Neural cell (in vitro differentiated cells): ENCODE results near the gene SMC2.

Source experiments
- CTCF ChIP-seq: fragments of 450-650 bp; IDR thresholded peaks from 2 replicates; pipeline ENCODE4 v1.5.1; 2014; ENCODE audit warnings: antibody characterized with exemption, mild to moderate bottlenecking, moderate library complexity; ENCODE audit not compliant: poor library complexity, severe bottlenecking
- EZH2 ChIP-seq: fragments of 200-600, 300-800 bp; shearing (Covaris generic), sonication (generic); IDR thresholded peaks from 2 replicates; pipeline ENCODE4 v1.6.1; 2014; ENCODE audit warnings: antibody characterized with exemption, low read length, borderline replicate concordance, mild to moderate bottlenecking; ENCODE audit not compliant: insufficient read depth, poor library complexity, severe bottlenecking
- MXI1 ChIP-seq: fragments of 450-650 bp; conservative IDR thresholded peaks from 2 replicates; pipeline ENCODE4 v1.6.1; 2014; ENCODE audit warnings: antibody characterized with exemption, mild to moderate bottlenecking; ENCODE audit not compliant: poor library complexity, severe bottlenecking
- POLR2AphosphoS5 ChIP-seq: IDR thresholded peaks from 2 replicates; pipeline ENCODE4 v1.6.1; 2012
- TAF1 ChIP-seq: IDR thresholded peaks from 2 replicates; pipeline ENCODE4 v1.6.1; 2012; ENCODE audit warnings: low read depth
- TF ChIP-seq, protein P1 (sequence below): IDR thresholded peaks from 2 replicates; pipeline ENCODE4 v1.6.1; 2012; ENCODE audit warnings: borderline replicate concordance

DNA sequence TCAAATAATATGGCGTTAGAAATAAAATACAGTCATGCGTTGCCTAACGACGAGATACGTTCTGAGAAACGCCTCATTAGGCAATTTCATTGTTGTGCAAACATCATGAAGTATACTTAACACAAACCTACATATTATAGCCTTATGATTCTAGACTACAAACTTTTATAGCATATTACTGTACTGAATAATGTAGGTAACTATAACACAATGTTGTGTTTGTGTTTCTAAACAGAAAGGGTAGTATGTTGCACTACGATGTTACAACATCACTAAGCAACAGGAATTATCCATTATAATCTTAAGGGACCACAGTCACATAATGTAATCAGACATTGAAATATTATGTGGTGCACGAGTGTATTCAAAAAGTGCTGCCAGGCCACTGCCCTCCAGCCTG is 3.0 kb upstream of the SMC2 start:
- TF ChIP-seq CTCF (no peak), POLR2AphosphoS5 (no peak), TAF1 (no peak), EZH2 (no peak), MXI1 (no peak)
- TF ChIP-seq, protein P1, sequence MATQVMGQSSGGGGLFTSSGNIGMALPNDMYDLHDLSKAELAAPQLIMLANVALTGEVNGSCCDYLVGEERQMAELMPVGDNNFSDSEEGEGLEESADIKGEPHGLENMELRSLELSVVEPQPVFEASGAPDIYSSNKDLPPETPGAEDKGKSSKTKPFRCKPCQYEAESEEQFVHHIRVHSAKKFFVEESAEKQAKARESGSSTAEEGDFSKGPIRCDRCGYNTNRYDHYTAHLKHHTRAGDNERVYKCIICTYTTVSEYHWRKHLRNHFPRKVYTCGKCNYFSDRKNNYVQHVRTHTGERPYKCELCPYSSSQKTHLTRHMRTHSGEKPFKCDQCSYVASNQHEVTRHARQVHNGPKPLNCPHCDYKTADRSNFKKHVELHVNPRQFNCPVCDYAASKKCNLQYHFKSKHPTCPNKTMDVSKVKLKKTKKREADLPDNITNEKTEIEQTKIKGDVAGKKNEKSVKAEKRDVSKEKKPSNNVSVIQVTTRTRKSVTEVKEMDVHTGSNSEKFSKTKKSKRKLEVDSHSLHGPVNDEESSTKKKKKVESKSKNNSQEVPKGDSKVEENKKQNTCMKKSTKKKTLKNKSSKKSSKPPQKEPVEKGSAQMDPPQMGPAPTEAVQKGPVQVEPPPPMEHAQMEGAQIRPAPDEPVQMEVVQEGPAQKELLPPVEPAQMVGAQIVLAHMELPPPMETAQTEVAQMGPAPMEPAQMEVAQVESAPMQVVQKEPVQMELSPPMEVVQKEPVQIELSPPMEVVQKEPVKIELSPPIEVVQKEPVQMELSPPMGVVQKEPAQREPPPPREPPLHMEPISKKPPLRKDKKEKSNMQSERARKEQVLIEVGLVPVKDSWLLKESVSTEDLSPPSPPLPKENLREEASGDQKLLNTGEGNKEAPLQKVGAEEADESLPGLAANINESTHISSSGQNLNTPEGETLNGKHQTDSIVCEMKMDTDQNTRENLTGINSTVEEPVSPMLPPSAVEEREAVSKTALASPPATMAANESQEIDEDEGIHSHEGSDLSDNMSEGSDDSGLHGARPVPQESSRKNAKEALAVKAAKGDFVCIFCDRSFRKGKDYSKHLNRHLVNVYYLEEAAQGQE = no peak
